WTC11 (cell line): ENCODE data around the gene CNPY4. TPM values are rescaled to one million over a fixed set of nuclear protein-coding genes. Genes with fewer than 3 reads are reported as not detected.

Experiments used
- ATAC-seq: fragments of 200-7000 bp; cut with Tn5 transposase; 2 replicates; pipeline ENCODE4 v1.10.0; 2021; ENCODE audit warnings: mild to moderate bottlenecking, moderate library complexity
- CTCF ChIA-PET: fragments of 300-600 bp; sonication (Branson Sonifier 250); formaldehyde crosslinking; loops from one replicate; lab custom pipeline; 2021; ENCODE audit warnings: antibody characterized with exemption; lab: Charles Lee
- POLR2A ChIA-PET: fragments of 350-600 bp; sonication (Branson Sonifier 250); formaldehyde crosslinking; loops from one replicate; lab custom pipeline; 2021; ENCODE audit warnings: antibody characterized with exemption; lab: Charles Lee
- DNase-seq: peaks from one replicate; pipeline ENCODE4 v3.0.0; 2021; ENCODE audit warnings: low spot score
- H3K27ac Mint-ChIP-seq: 2 replicates; pipeline ENCODE4 v1.8.0; 2021; ENCODE audit warnings: mixed read lengths
- H3K27me3 Mint-ChIP-seq: 2 replicates; pipeline ENCODE4 v1.8.0; 2021; ENCODE audit warnings: low read depth, mild to moderate bottlenecking, moderate library complexity, mixed read lengths
- H3K36me3 Mint-ChIP-seq: 2 replicates; pipeline ENCODE4 v1.8.0; 2021; ENCODE audit warnings: mixed read lengths
- H3K4me1 Mint-ChIP-seq: 2 replicates; pipeline ENCODE4 v1.8.0; 2022; ENCODE audit warnings: mixed read lengths
- H3K4me3 Mint-ChIP-seq: 2 replicates; pipeline ENCODE4 v1.8.0; 2021; ENCODE audit warnings: mild to moderate bottlenecking, moderate library complexity, mixed read lengths
- H3K9me3 Mint-ChIP-seq: 2 replicates; pipeline ENCODE4 v1.8.0; 2021; ENCODE audit warnings: mixed read lengths
- CBFB ChIP-seq: sonication (generic); formaldehyde crosslinking; IDR thresholded peaks from 2 replicates; pipeline ENCODE4 v1.8.1; 2022; ENCODE audit warnings: mild to moderate bottlenecking, low read depth, missing genetic modification reagents
- FOXP1 ChIP-seq: sonication (generic); formaldehyde crosslinking; IDR thresholded peaks from 2 replicates; pipeline ENCODE4 v1.8.0; 2022; ENCODE audit warnings: missing genetic modification reagents, mild to moderate bottlenecking, moderate library complexity, borderline replicate concordance
- GTF2I ChIP-seq: fragments of 250-450 bp; sonication (Bioruptor Pico); conservative IDR thresholded peaks from 2 replicates; pipeline ENCODE4 v1.4.0; 2021; ENCODE audit warnings: mild to moderate bottlenecking
- KAT7 ChIP-seq: sonication (generic); formaldehyde crosslinking; IDR thresholded peaks from 2 replicates; pipeline ENCODE4 v1.8.1; 2023; ENCODE audit warnings: missing genetic modification reagents, mild to moderate bottlenecking, borderline replicate concordance
- MYBL2 ChIP-seq: sonication (generic); formaldehyde crosslinking; IDR thresholded peaks from 2 replicates; pipeline ENCODE4 v1.8.1; 2023; ENCODE audit warnings: mild to moderate bottlenecking, moderate library complexity, missing genetic modification reagents
- PRRX2 ChIP-seq: fragments of 250-450 bp; sonication (Bioruptor Pico); IDR thresholded peaks from 2 replicates; pipeline ENCODE4 v1.8.0; 2021; ENCODE audit warnings: mild to moderate bottlenecking
- SMAD3 ChIP-seq: sonication (generic); formaldehyde crosslinking; IDR thresholded peaks from 2 replicates; pipeline ENCODE4 v1.8.0; 2022; ENCODE audit warnings: missing genetic modification reagents, mild to moderate bottlenecking, borderline replicate concordance
- TEAD4 ChIP-seq: sonication (generic); formaldehyde crosslinking; IDR thresholded peaks from 2 replicates; pipeline ENCODE4 v1.8.0; 2022; ENCODE audit warnings: mild to moderate bottlenecking, missing genetic modification reagents
- ZNF263 ChIP-seq: sonication (generic); formaldehyde crosslinking; IDR thresholded peaks from 2 replicates; pipeline ENCODE4 v1.8.1; 2022; ENCODE audit warnings: low read depth, mild to moderate bottlenecking, moderate library complexity, missing genetic modification reagents
- total RNA-seq: library from RNA; stranded (reverse); gene quantifications from 3 replicates; pipeline ENCODE4 v1.2.3, GENCODE V29; 2021
- TF ChIP-seq, protein P1 (sequence below): sonication (generic); formaldehyde crosslinking; IDR thresholded peaks from 2 replicates; pipeline ENCODE4 v1.8.0; 2023; ENCODE audit warnings: mild to moderate bottlenecking, missing genetic modification reagents
- TF ChIP-seq, protein P2 (sequence below): fragments of 250-450 bp; sonication (Bioruptor Pico); conservative IDR thresholded peaks from 2 replicates; pipeline ENCODE4 v1.9.0; 2021; ENCODE audit warnings: mild to moderate bottlenecking
- TF ChIP-seq, protein P3 (sequence below): sonication (generic); formaldehyde crosslinking; IDR thresholded peaks from 2 replicates; pipeline ENCODE4 v1.8.0; 2023; ENCODE audit warnings: missing genetic modification reagents, mild to moderate bottlenecking, borderline replicate concordance

The CNPY4 gene
- total RNA-seq, 1 experiment from 2014 or later, result 15.1 TPM

DNA sequence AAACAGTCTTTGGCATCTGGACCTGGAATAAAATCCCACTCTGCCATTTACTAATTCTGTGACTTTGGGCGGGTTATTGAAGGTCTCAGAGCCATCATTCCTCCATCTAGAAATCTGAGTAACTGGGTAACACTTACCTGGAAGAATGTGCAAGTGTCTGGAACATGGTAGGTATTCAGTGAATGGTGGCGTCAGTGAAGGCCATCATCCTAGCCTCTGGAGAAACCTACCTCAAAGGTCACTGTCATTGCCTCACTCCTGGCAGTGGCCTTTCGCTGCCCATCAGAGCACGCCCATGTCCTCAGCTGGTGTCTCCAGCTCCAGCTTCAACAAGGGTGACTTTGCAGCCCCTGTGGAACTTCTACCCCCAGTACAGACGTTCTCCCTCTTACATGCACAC is 44.4 kb downstream of the CNPY4 start:
- peaks cover 42% of the 10 kb centered on the region for H3K4me1 Mint-ChIP-seq
- DNase-seq (no peak), ATAC-seq (no peak)
- H3K9me3 Mint-ChIP-seq, result no peaks in the 10 kb centered on the region
- CTCF ChIA-PET, result interaction anchor here (0.5 to 1.2 kb wide), 2 partner anchors 11 to 14 kb away, joined by 3 to 4 read pairs; partner anchors contain the start of genes GPC2 and STAG3
- POLR2A ChIA-PET, result interaction anchor here (0.7 kb wide), 2 partner anchors 62 to 244 kb away, joined by 4 to 6 read pairs; partner anchors contain the start of genes AP4M1 and MCM7
- H3K36me3 Mint-ChIP-seq, result no peaks in the 10 kb centered on the region
- H3K27me3 Mint-ChIP-seq, result peaks cover 28% of the 10 kb centered on the region
- TF ChIP-seq PRRX2 (CRISPR knock-in tag) (no peak), KAT7 (CRISPR knock-in tag) (no peak), TEAD4 (CRISPR knock-in tag) (no peak), GTF2I (no peak), SMAD3 (no peak), ZNF263 (CRISPR knock-in tag) (no peak), CBFB (CRISPR knock-in tag) (no peak)
- TF ChIP-seq, protein P1, sequence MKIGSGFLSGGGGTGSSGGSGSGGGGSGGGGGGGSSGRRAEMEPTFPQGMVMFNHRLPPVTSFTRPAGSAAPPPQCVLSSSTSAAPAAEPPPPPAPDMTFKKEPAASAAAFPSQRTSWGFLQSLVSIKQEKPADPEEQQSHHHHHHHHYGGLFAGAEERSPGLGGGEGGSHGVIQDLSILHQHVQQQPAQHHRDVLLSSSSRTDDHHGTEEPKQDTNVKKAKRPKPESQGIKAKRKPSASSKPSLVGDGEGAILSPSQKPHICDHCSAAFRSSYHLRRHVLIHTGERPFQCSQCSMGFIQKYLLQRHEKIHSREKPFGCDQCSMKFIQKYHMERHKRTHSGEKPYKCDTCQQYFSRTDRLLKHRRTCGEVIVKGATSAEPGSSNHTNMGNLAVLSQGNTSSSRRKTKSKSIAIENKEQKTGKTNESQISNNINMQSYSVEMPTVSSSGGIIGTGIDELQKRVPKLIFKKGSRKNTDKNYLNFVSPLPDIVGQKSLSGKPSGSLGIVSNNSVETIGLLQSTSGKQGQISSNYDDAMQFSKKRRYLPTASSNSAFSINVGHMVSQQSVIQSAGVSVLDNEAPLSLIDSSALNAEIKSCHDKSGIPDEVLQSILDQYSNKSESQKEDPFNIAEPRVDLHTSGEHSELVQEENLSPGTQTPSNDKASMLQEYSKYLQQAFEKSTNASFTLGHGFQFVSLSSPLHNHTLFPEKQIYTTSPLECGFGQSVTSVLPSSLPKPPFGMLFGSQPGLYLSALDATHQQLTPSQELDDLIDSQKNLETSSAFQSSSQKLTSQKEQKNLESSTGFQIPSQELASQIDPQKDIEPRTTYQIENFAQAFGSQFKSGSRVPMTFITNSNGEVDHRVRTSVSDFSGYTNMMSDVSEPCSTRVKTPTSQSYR, result no peak
- TF ChIP-seq, protein P2, sequence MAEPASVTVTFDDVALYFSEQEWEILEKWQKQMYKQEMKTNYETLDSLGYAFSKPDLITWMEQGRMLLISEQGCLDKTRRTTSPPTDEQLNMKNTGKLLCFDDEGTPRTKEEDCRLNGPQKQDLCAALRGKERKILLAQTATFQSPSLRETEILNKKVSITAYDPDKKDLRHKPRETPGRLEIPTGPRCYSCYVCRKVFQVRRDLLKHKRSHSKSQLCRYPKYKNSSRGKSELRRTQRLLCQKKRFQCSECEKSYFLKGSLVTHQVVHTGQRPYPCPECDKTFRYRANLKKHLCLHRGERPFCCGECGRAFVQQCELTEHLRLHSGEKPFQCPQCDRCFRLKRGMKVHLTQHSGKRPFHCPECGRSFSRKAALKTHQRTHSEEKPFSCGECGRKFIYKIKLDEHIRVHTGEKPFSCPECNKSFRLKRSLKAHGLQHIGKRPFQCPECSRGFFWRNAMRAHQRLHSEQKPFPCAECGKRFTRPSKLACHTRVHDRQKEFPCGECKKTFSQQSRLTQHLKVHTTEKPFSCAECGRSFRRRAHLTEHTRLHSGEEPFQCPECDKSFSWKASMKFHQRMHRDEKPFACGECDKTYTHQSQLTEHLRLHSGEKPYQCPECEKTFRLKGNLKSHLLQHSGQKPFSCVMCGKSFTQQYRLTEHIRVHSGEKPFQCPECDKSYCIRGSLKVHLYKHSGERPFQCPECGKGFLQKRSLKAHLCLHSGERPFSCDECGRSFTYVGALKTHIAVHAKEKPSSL (CRISPR knock-in tag), result no peak
- TF ChIP-seq, protein P3, sequence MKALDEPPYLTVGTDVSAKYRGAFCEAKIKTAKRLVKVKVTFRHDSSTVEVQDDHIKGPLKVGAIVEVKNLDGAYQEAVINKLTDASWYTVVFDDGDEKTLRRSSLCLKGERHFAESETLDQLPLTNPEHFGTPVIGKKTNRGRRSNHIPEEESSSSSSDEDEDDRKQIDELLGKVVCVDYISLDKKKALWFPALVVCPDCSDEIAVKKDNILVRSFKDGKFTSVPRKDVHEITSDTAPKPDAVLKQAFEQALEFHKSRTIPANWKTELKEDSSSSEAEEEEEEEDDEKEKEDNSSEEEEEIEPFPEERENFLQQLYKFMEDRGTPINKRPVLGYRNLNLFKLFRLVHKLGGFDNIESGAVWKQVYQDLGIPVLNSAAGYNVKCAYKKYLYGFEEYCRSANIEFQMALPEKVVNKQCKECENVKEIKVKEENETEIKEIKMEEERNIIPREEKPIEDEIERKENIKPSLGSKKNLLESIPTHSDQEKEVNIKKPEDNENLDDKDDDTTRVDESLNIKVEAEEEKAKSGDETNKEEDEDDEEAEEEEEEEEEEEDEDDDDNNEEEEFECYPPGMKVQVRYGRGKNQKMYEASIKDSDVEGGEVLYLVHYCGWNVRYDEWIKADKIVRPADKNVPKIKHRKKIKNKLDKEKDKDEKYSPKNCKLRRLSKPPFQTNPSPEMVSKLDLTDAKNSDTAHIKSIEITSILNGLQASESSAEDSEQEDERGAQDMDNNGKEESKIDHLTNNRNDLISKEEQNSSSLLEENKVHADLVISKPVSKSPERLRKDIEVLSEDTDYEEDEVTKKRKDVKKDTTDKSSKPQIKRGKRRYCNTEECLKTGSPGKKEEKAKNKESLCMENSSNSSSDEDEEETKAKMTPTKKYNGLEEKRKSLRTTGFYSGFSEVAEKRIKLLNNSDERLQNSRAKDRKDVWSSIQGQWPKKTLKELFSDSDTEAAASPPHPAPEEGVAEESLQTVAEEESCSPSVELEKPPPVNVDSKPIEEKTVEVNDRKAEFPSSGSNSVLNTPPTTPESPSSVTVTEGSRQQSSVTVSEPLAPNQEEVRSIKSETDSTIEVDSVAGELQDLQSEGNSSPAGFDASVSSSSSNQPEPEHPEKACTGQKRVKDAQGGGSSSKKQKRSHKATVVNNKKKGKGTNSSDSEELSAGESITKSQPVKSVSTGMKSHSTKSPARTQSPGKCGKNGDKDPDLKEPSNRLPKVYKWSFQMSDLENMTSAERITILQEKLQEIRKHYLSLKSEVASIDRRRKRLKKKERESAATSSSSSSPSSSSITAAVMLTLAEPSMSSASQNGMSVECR (CRISPR knock-in tag), result no peak
- peak overlapping the region; percentile 16; the same call in 1 of the 2 replicates for H3K27ac Mint-ChIP-seq
- H3K4me3 Mint-ChIP-seq, result no peak overlapping the region

DNA sequence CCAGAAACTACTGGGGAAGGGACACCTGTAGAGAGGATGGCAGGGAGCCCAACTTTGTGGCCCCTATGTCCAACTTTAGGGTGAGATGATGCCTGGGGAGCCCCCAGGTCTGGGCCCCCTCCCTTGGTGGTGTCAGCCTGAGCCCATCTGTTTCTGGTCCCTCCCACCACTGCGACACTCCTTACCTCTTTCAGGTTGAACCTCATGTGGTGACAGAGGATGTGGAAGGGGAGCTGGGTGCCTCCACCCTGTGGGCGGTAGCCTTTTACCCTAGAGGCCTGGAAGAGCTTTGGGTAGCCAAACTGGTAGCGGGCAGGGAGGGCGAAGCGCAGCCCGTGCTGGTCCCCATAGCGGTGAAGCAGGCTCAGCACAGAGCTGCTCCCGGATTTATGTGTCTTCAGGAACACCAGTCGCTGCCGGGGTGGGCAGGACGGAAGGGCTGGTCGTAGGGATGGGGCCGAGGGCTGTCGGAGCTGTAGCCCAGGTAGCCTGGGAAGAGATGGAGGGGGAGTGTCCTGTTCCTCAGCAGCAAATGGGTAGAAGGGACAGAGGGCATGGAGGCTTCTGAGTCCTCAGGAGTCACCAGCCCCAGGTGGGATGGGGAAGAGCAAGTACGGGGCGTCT is 47.0 kb downstream of the CNPY4 start:
- H3K27me3 Mint-ChIP-seq, result peaks cover 29% of the 10 kb centered on the region
- no peaks in the 10 kb centered on the region for H3K36me3 Mint-ChIP-seq
- TF ChIP-seq MYBL2 (CRISPR knock-in tag), result no peak
- 0 out of 2 replicates have a peak, but pooled peaks have one; percentile 39 for TF ChIP-seq FOXP1 (CRISPR knock-in tag)
- ATAC-seq (no peak), DNase-seq (no peak)
- H3K9me3 Mint-ChIP-seq, result no peaks in the 10 kb centered on the region
- POLR2A ChIA-PET, result interaction anchor here (1.0 kb wide), 1 partner anchor 17 kb away, joined by 3 read pairs; the partner anchor contains the start of gene LAMTOR4
- peak overlapping the region; percentile 87 for H3K4me3 Mint-ChIP-seq
- peaks cover 54% of the 10 kb centered on the region for H3K4me1 Mint-ChIP-seq
- no peak overlapping the region for H3K27ac Mint-ChIP-seq
- CTCF ChIA-PET, result interaction anchor here (0.5 to 4.6 kb wide), 4 partner anchors 18 to 279 kb away, joined by 3 to 54 read pairs (median 15); partner anchors contain the start of gene LAMTOR4
